K562 (cell line): ENCODE measurements around the gene SNX33. TPM values are rescaled to one million over a fixed set of nuclear protein-coding genes. Genes with fewer than 3 reads are reported as not detected.
A peak's percentile ranks its signal among the peaks of the same experiment; 100 is the strongest.

ENCODE experiments used
- ARHGAP35 ChIP-seq: fragments of 450-650 bp; IDR thresholded peaks from 2 replicates; pipeline ENCODE4 v1.6.1; 2018; ENCODE audit not compliant: partially characterized antibody
- BDP1 ChIP-seq: IDR thresholded peaks from 3 replicates; pipeline ENCODE4 v1.6.1; 2011; ENCODE audit not compliant: insufficient read length, insufficient read depth
- CEBPB ChIP-seq: fragments of 450-650 bp; IDR thresholded peaks from 2 replicates; pipeline ENCODE4 v1.6.1; 2016; ENCODE audit warnings: missing genetic modification characterization, missing compliant biosample characterization
- MTA2 ChIP-seq: fragments of 450-650 bp; IDR thresholded peaks from 2 replicates; pipeline ENCODE4 v1.6.1; 2016; ENCODE audit warnings: low read depth
- NCOR1 ChIP-seq: fragments of 450-650 bp; IDR thresholded peaks from 2 replicates; pipeline ENCODE4 v1.6.1; 2016; ENCODE audit warnings: mild to moderate bottlenecking, moderate library complexity
- NRF1 ChIP-seq, 2 experiments: fragments of 450-650 bp; IDR thresholded peaks in 1 of 2; conservative IDR thresholded peaks in 1 of 2; 2 replicates each; pipeline ENCODE4 v1.6.1; 2014; ENCODE audit warnings: mild to moderate bottlenecking in 2 of 2
- RB1 ChIP-seq: fragments of 450-650 bp; IDR thresholded peaks from 2 replicates; pipeline ENCODE4 v1.6.1; 2017; ENCODE audit warnings: low read depth, mild to moderate bottlenecking
- RBFOX2 ChIP-seq: fragments of 200-400 bp; formaldehyde crosslinking; IDR thresholded peaks from 2 replicates; pipeline ENCODE4 v1.6.1; 2017; ENCODE audit warnings: low read depth, mild to moderate bottlenecking, low read length, moderate library complexity
- RBM25 ChIP-seq: fragments of 200-400 bp; formaldehyde crosslinking; IDR thresholded peaks from 2 replicates; pipeline ENCODE4 v1.6.1; 2018; ENCODE audit warnings: low read length, low read depth, moderate library complexity; ENCODE audit not compliant: severe bottlenecking
- SETDB1 ChIP-seq: IDR thresholded peaks from one replicate; pipeline ENCODE4 v1.6.1; 2012; ENCODE audit warnings: low read length, control low read depth, inconsistent platforms
- SREBF2 ChIP-seq: sonication (generic); formaldehyde crosslinking; IDR thresholded peaks from 2 replicates; pipeline ENCODE4 v1.4.0; 2020; ENCODE audit warnings: mild to moderate bottlenecking, missing genetic modification reagents
- polyA plus RNA-seq, 8 experiments: library from polyadenylated mRNA; depleted of rRNA in 4 of 8; stranded (reverse) in 5 of 8; unstranded in 3 of 8; fragments of >200 nt; fragmentation: Nextera tagmentation in 2 of 8; fragmentation: Illumina TruSeq in 1 of 8; extraction: Ambion mirVana in 2 of 8; extraction: Trizol in 1 of 8; gene quantifications; 2 replicates each; pipeline versions ENCODE4 v1.2.1 to v1.2.3, GENCODE V29; 2011 to 2014; ENCODE audit warnings: inconsistent platforms in 1 of 8, missing spikeins in 1 of 8
- total RNA-seq, 7 experiments: library from RNA; depleted of rRNA in 6 of 7; stranded (reverse); fragments of >200 nt in 6 of 7; fragmentation: Illumina TruSeq in 2 of 7; extraction: Trizol in 2 of 7; gene quantifications; 2 replicates each; pipeline versions ENCODE4 v1.2.1 to v1.2.3, GENCODE V29; 2011 to 2021; ENCODE audit warnings: low replicate concordance in 1 of 7
- TF ChIP-seq, protein P1 (sequence below): fragments of 250-450 bp; sonication (Bioruptor Pico); IDR thresholded peaks from 2 replicates; pipeline ENCODE4 v1.8.0; 2022; ENCODE audit warnings: inconsistent platforms, mild to moderate bottlenecking, moderate library complexity, borderline replicate concordance
- TF ChIP-seq, protein P2 (sequence below): IDR thresholded peaks from 3 replicates; pipeline ENCODE4 v1.6.1; 2011; ENCODE audit warnings: borderline replicate concordance, mild to moderate bottlenecking, moderate library complexity; ENCODE audit not compliant: insufficient read length; ENCODE audit errors: extremely low read depth

The SNX33 gene
- total and polyA plus RNA-seq, 9 of the 15 experiments (the other 6 are each of a cell fraction or from before 2014, with no cell fraction given): 1.4 to 14.1 (median 8.2) TPM

DNA sequence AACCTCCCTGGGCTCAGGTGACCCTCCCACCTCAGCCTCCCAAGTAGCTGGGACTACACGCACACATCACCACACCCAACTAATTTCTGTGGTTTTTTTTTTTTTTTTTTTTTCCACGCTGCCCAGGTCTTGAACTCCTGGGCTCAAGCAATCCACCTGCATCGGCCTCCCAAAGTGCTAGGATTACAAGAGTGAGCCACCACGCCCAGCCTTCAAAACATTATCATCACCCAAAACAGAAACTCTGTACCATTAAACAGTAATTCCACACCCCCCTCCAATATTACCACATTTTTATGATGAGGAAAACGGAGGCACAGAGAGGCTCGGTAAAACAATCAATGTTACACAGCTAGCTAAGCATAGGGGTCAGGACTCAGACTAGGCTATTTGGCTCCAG is 11.7 kb upstream of the SNX33 start (continued):
- TF ChIP-seq SETDB1 (no peak), SREBF2 (CRISPR knock-in tag) (no peak), MTA2 (no peak), CEBPB (tag) (no peak), RBM25 (peak; percentile 43), RB1 (no peak), RBFOX2 (no peak), ARHGAP35 (no peak), NCOR1 (no peak), BDP1 (no peak), NRF1 (conservative IDR thresholded peaks at IDR 0.05 in 1 of 2, IDR thresholded peaks at IDR 0.05 in 1 of 2) (0 out of 4 replicates have a peak, but pooled peaks of 1 of the 2 experiments have one; percentile 7)
- TF ChIP-seq, protein P1, sequence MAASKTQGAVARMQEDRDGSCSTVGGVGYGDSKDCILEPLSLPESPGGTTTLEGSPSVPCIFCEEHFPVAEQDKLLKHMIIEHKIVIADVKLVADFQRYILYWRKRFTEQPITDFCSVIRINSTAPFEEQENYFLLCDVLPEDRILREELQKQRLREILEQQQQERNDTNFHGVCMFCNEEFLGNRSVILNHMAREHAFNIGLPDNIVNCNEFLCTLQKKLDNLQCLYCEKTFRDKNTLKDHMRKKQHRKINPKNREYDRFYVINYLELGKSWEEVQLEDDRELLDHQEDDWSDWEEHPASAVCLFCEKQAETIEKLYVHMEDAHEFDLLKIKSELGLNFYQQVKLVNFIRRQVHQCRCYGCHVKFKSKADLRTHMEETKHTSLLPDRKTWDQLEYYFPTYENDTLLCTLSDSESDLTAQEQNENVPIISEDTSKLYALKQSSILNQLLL (CRISPR knock-in tag): no peak
- TF ChIP-seq, protein P2, sequence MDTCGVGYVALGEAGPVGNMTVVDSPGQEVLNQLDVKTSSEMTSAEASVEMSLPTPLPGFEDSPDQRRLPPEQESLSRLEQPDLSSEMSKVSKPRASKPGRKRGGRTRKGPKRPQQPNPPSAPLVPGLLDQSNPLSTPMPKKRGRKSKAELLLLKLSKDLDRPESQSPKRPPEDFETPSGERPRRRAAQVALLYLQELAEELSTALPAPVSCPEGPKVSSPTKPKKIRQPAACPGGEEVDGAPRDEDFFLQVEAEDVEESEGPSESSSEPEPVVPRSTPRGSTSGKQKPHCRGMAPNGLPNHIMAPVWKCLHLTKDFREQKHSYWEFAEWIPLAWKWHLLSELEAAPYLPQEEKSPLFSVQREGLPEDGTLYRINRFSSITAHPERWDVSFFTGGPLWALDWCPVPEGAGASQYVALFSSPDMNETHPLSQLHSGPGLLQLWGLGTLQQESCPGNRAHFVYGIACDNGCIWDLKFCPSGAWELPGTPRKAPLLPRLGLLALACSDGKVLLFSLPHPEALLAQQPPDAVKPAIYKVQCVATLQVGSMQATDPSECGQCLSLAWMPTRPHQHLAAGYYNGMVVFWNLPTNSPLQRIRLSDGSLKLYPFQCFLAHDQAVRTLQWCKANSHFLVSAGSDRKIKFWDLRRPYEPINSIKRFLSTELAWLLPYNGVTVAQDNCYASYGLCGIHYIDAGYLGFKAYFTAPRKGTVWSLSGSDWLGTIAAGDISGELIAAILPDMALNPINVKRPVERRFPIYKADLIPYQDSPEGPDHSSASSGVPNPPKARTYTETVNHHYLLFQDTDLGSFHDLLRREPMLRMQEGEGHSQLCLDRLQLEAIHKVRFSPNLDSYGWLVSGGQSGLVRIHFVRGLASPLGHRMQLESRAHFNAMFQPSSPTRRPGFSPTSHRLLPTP: no peak
- TF ChIP-seq, all 486 proteins: peak for 4
